Measurements from ENCODE around the gene DYNC2H1. TPM values are rescaled to one million over a fixed set of nuclear protein-coding genes. Genes with fewer than 3 reads are reported as not detected.

DYNC2H1 gene
- total RNA-seq, 1 experiment from 2014 or later: 17.2 TPM

- no peak for TF ChIP-seq ELF4 (CRISPR knock-in tag; IDR thresholded peaks at IDR 0.05; ENCODE audit: low read depth)
- TF ChIP-seq ZNF416 (CRISPR knock-in tag; IDR thresholded peaks at IDR 0.05): no peak
Observed at GRCh38 chr11:103339485-103339857, 230.2 kb downstream of the DYNC2H1 start (continued).

DNA sequence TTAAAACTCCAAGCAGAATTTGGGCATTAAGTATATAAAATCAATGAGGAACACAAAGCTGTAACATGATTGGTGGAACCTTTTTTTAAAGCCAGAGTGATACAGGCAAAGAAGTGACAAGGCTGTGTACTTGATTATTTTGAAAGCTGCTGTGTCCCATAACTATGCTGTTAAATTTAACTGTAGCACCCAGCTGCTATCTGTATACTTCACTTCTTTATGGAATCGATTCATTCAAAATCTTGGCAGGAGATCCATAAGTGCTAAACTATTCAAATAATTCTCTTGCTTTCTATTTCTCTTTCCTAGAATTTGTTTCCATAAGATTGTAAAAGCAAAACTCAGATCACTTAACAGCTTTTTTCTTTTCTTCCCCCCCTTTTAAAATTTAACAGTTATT, 231.7 kb downstream of the DYNC2H1 start:
- CTCF ChIA-PET: no interaction called here
- H3K4me3 Mint-ChIP-seq: no peak overlapping the region

More for the DNA sequence above, 231.7 kb downstream of the DYNC2H1 start:
- Mint-ChIP-seq H3K27me3 (ENCODE audit: low read depth) (no peaks in the 10 kb centered on the region), H3K9me3 (peaks cover 5% of the 10 kb centered on the region; the same call in 1 of the 2 replicates), H3K4me1 (peaks cover 23% of the 10 kb centered on the region), H3K27ac (no peak overlapping the region), H3K36me3 (peaks cover 17% of the 10 kb centered on the region)
- no peak for ATAC-seq
- POLR2A ChIA-PET: no interaction called here
- TF ChIP-seq ZNF512 (CRISPR knock-in tag; IDR thresholded peaks at IDR 0.05; ENCODE audit: borderline replicate concordance): no peak
- no peak for TF ChIP-seq ATF6 (CRISPR knock-in tag; IDR thresholded peaks at IDR 0.05)
- TF ChIP-seq NFATC4 (CRISPR knock-in tag; IDR thresholded peaks at IDR 0.05): no peak
- no peak for TF ChIP-seq ETV6 (CRISPR knock-in tag; IDR thresholded peaks at IDR 0.05)
- TF ChIP-seq ZNF219 (CRISPR knock-in tag; IDR thresholded peaks at IDR 0.05; ENCODE audit: borderline replicate concordance): no peak
- no peak for TF ChIP-seq TEAD4 (CRISPR knock-in tag; IDR thresholded peaks at IDR 0.05)
- no peak for TF ChIP-seq ELF4 (CRISPR knock-in tag; IDR thresholded peaks at IDR 0.05; ENCODE audit: low read depth)
- TF ChIP-seq, protein P1, sequence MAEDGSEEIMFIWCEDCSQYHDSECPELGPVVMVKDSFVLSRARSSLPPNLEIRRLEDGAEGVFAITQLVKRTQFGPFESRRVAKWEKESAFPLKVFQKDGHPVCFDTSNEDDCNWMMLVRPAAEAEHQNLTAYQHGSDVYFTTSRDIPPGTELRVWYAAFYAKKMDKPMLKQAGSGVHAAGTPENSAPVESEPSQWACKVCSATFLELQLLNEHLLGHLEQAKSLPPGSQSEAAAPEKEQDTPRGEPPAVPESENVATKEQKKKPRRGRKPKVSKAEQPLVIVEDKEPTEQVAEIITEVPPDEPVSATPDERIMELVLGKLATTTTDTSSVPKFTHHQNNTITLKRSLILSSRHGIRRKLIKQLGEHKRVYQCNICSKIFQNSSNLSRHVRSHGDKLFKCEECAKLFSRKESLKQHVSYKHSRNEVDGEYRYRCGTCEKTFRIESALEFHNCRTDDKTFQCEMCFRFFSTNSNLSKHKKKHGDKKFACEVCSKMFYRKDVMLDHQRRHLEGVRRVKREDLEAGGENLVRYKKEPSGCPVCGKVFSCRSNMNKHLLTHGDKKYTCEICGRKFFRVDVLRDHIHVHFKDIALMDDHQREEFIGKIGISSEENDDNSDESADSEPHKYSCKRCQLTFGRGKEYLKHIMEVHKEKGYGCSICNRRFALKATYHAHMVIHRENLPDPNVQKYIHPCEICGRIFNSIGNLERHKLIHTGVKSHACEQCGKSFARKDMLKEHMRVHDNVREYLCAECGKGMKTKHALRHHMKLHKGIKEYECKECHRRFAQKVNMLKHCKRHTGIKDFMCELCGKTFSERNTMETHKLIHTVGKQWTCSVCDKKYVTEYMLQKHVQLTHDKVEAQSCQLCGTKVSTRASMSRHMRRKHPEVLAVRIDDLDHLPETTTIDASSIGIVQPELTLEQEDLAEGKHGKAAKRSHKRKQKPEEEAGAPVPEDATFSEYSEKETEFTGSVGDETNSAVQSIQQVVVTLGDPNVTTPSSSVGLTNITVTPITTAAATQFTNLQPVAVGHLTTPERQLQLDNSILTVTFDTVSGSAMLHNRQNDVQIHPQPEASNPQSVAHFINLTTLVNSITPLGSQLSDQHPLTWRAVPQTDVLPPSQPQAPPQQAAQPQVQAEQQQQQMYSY (CRISPR knock-in tag; IDR thresholded peaks at IDR 0.05): no peak
- no peak for TF ChIP-seq TEAD1 (CRISPR knock-in tag; IDR thresholded peaks at IDR 0.05)
- no peak for TF ChIP-seq ARID4B (CRISPR knock-in tag; IDR thresholded peaks at IDR 0.05; ENCODE audit: borderline replicate concordance)
- TF ChIP-seq RELA (CRISPR knock-in tag; IDR thresholded peaks at IDR 0.05; ENCODE audit: borderline replicate concordance): no peak
- TF ChIP-seq STAT6 (CRISPR knock-in tag; conservative IDR thresholded peaks at IDR 0.05; ENCODE audit: low read depth): no peak
- TF ChIP-seq EMX1 (CRISPR knock-in tag; IDR thresholded peaks at IDR 0.05): no peak
- TF ChIP-seq, protein P2, sequence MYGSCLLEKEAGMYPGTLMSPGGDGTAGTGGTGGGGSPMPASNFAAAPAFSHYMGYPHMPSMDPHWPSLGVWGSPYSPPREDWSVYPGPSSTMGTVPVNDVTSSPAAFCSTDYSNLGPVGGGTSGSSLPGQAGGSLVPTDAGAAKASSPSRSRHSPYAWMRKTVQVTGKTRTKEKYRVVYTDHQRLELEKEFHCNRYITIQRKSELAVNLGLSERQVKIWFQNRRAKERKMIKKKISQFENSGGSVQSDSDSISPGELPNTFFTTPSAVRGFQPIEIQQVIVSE (CRISPR knock-in tag; IDR thresholded peaks at IDR 0.05; ENCODE audit: borderline replicate concordance): no peak
- TF ChIP-seq, protein P3, sequence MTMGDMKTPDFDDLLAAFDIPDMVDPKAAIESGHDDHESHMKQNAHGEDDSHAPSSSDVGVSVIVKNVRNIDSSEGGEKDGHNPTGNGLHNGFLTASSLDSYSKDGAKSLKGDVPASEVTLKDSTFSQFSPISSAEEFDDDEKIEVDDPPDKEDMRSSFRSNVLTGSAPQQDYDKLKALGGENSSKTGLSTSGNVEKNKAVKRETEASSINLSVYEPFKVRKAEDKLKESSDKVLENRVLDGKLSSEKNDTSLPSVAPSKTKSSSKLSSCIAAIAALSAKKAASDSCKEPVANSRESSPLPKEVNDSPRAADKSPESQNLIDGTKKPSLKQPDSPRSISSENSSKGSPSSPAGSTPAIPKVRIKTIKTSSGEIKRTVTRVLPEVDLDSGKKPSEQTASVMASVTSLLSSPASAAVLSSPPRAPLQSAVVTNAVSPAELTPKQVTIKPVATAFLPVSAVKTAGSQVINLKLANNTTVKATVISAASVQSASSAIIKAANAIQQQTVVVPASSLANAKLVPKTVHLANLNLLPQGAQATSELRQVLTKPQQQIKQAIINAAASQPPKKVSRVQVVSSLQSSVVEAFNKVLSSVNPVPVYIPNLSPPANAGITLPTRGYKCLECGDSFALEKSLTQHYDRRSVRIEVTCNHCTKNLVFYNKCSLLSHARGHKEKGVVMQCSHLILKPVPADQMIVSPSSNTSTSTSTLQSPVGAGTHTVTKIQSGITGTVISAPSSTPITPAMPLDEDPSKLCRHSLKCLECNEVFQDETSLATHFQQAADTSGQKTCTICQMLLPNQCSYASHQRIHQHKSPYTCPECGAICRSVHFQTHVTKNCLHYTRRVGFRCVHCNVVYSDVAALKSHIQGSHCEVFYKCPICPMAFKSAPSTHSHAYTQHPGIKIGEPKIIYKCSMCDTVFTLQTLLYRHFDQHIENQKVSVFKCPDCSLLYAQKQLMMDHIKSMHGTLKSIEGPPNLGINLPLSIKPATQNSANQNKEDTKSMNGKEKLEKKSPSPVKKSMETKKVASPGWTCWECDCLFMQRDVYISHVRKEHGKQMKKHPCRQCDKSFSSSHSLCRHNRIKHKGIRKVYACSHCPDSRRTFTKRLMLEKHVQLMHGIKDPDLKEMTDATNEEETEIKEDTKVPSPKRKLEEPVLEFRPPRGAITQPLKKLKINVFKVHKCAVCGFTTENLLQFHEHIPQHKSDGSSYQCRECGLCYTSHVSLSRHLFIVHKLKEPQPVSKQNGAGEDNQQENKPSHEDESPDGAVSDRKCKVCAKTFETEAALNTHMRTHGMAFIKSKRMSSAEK (CRISPR knock-in tag; IDR thresholded peaks at IDR 0.05; ENCODE audit: borderline replicate concordance): no peak
- no peak for DNase-seq (ENCODE audit: low spot score)

Measured in WTC11 (cell line).